HG03521 (cell line): Measurements from ENCODE around the gene CHD1.

Source experiments
- ATAC-seq: cut with Tn5 transposase; IDR thresholded peaks from one replicate; pipeline ENCODE4 v1.9.1; 2021; ENCODE audit warnings: mild to moderate bottlenecking, moderate library complexity; ENCODE audit not compliant: unreplicated experiment

Gene CHD1

DNA sequence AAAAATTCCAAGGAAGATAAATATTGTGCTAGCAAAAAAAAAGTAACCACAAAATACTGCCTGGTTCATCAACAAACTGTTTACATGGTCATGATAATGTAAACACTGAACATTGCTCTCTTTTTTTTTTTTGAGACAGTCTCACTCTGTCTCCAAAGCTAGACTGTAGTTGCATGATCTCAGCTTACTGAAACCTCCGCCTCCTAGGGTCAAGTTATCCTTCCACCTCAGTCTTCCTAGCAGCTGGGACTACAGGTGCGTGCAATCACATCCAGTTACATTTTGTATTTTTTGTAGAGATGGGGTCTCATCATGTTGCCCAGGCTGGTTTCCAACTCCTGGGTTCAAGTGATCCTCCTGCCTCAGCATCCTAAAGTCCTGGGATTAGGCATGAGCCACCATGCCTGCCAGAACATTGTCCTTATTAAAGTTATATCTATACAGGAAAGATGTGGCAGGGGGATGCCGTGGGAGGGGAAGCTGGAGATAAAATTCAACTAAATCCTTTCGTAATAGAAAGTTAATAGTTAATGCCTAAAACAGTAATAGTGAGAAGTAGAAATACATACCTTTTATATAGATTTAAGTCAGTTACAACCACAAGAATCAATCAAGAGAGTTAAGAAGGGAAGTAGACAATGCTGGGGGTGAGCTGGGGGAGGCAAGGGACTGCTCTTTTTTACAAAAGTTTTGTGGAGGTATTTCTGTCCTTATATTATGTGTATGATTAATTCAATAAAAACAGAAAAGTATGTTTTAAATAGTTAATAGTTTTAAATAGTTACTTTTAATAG lies 103.0 kb downstream of the CHD1 start:
- ATAC-seq: no peak

DNA sequence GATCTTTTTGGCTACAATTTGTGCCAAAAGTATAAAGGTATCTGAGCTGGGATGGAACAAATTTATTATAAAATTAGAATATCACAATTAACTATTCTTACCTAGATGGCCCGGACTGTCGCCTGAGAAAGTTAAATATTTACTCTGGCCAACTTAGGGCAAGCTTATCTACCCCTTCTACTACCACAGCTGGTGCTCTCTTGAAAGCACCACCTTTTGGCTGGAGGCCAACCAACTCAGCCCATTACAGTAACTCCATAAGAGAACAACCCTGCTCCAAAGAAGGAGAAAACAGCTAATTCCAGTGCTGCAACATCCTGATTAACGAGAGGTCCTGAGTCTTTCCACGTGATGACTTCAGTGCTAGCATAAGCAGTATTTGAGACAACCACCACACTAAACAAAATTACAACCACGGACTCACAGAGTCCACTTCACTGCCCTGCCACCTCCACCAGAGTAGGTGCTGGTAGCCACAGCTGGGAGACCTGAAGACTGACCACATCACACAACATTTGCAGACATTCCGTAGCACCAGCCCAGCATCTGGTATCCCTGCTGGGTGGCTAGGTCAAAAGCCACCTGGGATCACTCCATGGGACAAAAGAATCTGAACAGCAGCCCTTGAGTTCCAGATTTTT lies 112.1 kb downstream of the CHD1 start:
- no peak for ATAC-seq

DNA sequence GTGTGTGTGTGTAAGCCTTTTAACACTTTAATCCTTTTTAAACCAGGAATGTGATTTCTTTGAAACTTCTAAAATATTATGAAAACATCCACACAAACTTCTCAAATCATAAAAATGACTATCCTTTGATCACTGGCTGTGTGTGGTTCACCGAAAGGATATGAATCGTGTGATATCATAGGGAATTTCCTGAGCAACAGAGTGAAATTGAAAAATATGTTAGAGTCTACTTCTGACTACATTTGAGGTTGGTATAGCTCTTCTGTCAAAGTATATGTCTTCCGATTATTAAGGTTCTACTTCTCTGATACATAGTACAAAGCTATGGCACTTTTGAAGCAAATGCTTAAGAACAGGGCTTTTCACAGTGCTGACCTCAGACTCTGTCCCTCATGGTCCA lies 115.1 kb downstream of the CHD1 start:
- ATAC-seq: no peak

DNA sequence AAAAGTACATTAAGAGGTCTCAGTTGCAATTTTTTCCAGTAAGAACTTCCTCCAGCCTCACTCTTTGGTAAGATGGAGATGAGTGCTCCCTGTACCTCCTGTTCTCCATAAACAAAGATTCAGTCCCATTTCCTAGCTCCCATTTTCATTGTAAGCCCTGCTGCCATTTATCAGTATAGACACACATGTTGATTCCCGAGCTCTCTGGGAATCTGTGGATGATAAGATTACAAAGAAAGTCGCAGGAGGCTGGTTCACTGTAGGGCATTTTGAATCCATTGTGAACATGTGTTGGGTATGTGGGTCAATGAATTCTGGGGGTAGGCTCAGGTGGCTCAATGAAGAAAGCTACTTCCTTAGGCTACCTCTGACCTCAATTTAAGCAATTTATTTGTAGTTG lies 118.6 kb downstream of the CHD1 start:
- ATAC-seq: no peak

DNA sequence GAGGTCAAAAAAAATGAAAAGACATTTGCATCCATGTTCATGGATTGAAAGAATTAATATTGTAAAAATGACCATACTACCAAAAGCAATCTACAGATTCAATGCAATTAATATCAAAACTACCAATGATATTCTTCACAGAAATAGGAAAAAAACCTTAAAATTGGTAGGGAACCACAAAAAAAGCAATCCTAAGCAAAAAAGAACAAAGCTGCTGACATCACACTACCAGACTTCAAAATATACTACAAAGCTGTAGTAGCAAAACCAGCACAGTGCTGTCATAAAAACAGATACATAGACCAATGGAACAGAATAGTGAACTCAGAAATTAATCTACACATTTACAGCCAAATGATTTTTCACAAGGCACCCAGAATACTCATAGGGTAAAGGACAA lies 121.0 kb downstream of the CHD1 start:
- ATAC-seq: no peak

DNA sequence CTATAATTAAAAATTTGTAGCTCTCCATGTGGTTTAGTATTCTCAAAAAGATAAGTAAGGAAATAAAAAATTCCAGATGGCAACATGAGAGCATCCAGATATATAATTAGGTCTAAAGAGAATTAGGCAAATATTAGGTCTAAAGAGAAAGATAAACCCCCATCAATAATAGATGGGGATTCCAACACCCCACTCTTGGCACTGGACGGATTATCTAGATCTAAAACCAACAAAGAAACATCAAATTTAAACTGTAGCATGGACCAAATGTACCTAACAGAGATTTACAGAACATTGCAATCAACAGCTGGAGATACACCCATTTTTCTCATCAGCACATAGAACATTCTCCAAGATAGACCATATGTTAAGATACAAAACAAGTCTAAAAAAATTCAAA lies 123.7 kb downstream of the CHD1 start:
- ATAC-seq: no peak

DNA sequence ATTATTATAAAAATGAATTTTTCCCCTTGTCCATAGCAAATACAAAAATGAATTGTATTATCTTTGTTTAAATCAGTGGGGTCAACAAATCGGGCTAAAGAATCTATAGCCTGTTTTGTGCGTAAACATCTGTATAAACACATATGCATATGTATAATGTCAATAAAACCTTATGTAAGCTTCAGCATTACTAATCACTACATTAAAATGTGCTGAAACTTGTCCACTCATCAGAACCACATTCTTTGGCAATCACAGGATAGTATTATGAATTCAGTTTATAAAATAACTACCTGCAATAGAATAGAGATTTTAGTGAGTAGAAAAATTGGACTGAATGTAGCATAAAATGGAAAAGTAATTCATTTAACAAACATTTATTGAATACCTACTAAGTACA lies 124.7 kb downstream of the CHD1 start:
- ATAC-seq: no peak
